ENCODE results near the gene CRADD.

CRADD gene

GRCh38 chr12:93663729-93664084 lies 13.5 kb upstream of the CRADD start:
- H3K4me3 ChIP-seq (replicated peaks; ENCODE audit: insufficient read depth, low read length): no peak overlapping the region

GRCh38 chr12:93664573-93665138 lies 12.5 kb upstream of the CRADD start:
- no peak overlapping the region for H3K27ac ChIP-seq (replicated peaks)
- TF ChIP-seq POLR2AphosphoS5 (IDR thresholded peaks at IDR 0.05; ENCODE audit: low read depth): no peak
- no peak for TF ChIP-seq REST (IDR thresholded peaks at IDR 0.05; ENCODE audit: insufficient replicate concordance, low read depth)
- TF ChIP-seq, protein P1, sequence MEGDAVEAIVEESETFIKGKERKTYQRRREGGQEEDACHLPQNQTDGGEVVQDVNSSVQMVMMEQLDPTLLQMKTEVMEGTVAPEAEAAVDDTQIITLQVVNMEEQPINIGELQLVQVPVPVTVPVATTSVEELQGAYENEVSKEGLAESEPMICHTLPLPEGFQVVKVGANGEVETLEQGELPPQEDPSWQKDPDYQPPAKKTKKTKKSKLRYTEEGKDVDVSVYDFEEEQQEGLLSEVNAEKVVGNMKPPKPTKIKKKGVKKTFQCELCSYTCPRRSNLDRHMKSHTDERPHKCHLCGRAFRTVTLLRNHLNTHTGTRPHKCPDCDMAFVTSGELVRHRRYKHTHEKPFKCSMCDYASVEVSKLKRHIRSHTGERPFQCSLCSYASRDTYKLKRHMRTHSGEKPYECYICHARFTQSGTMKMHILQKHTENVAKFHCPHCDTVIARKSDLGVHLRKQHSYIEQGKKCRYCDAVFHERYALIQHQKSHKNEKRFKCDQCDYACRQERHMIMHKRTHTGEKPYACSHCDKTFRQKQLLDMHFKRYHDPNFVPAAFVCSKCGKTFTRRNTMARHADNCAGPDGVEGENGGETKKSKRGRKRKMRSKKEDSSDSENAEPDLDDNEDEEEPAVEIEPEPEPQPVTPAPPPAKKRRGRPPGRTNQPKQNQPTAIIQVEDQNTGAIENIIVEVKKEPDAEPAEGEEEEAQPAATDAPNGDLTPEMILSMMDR (IDR thresholded peaks at IDR 0.05; ENCODE audit: insufficient read depth, low read length): no peak
- no peak for TF ChIP-seq GABPA (IDR thresholded peaks at IDR 0.05; ENCODE audit: low read depth)
- no peaks in the 10 kb centered on the region for H3K27me3 ChIP-seq (ENCODE audit: insufficient read depth, poor library complexity, severe bottlenecking)
- H3K4me3 ChIP-seq (replicated peaks; ENCODE audit: insufficient read depth, low read length): no peak overlapping the region
- no peak for DNase-seq (ENCODE audit: low read depth in 1 of 2, low spot score in 1 of 2)

More at GRCh38 chr12:93663729-93664084, 13.5 kb upstream of the CRADD start:
- TF ChIP-seq SPI1 (IDR thresholded peaks at IDR 0.05; ENCODE audit: borderline replicate concordance, low read depth): no peak
- TF ChIP-seq GABPA (IDR thresholded peaks at IDR 0.05; ENCODE audit: low read depth): no peak
- TF ChIP-seq POLR2AphosphoS5 (IDR thresholded peaks at IDR 0.05; ENCODE audit: low read depth): no peak
- TF ChIP-seq REST (IDR thresholded peaks at IDR 0.05; ENCODE audit: insufficient replicate concordance, low read depth): no peak
- TF ChIP-seq, protein P1 (IDR thresholded peaks at IDR 0.05; ENCODE audit: insufficient read depth, low read length): no peak
- Histone ChIP-seq H3K27me3 (ENCODE audit: insufficient read depth, poor library complexity, severe bottlenecking) (no peaks in the 10 kb centered on the region), H3K27ac (replicated peaks) (no peak overlapping the region)
- DNase-seq (ENCODE audit: low read depth in 1 of 2, low spot score in 1 of 2): no peak

GRCh38 chr12:93667672-93668071 lies 9.5 kb upstream of the CRADD start:
- H3K27me3 ChIP-seq (ENCODE audit: insufficient read depth, poor library complexity, severe bottlenecking): no peaks in the 10 kb centered on the region
- no peak overlapping the region for H3K4me3 ChIP-seq (replicated peaks; ENCODE audit: insufficient read depth, low read length)
- no peak for DNase-seq (ENCODE audit: low read depth in 1 of 2, low spot score in 1 of 2)
- no peak overlapping the region for H3K27ac ChIP-seq (replicated peaks)
- no peak for TF ChIP-seq GABPA (IDR thresholded peaks at IDR 0.05; ENCODE audit: low read depth)
- TF ChIP-seq REST (IDR thresholded peaks at IDR 0.05; ENCODE audit: insufficient replicate concordance, low read depth): no peak
- TF ChIP-seq, protein P1 (IDR thresholded peaks at IDR 0.05; ENCODE audit: insufficient read depth, low read length): no peak
- TF ChIP-seq POLR2AphosphoS5 (IDR thresholded peaks at IDR 0.05; ENCODE audit: low read depth): no peak
- no peak for TF ChIP-seq SPI1 (IDR thresholded peaks at IDR 0.05; ENCODE audit: borderline replicate concordance, low read depth)
